NCI-H1694 treated with DMSO at 0.1 percent for 48 hours (cell line): ENCODE results near the gene LCE1B.

Experiments
- DNase-seq: peaks from one replicate; lab custom pipeline; 2025; lab: John Stamatoyannopoulos, UW

Gene LCE1B, protein sequence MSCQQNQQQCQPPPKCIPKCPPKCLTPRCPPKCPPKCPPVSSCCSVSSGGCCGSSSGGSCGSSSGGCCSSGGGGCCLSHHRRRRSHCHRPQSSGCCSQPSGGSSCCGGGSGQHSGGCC

DNA sequence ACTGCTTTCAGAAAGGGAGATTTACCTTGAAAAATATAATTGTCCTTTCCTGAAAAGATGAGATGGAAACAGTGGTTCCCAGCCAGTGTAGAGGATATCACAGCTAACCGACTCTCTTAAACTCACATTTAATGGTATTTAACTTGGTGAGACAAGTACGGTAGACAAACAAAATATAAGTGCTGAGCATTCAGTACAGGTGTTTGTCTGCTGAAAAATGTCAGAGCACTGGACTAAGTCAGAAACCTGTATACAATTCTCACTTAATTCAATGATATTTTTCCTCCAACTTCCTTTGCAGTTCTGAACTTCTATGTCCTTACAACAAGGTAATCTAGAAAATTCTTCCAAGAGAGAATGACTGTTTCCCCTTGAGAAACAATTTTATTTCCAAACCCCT is at the start of gene LCE1B:
TSS of gene LCE1B (plus strand) at position 301 of the 400 bp plus-strand sequence. CDS start 476 bp downstream, outside the sequence.
- DNase-seq = no peak

DNA sequence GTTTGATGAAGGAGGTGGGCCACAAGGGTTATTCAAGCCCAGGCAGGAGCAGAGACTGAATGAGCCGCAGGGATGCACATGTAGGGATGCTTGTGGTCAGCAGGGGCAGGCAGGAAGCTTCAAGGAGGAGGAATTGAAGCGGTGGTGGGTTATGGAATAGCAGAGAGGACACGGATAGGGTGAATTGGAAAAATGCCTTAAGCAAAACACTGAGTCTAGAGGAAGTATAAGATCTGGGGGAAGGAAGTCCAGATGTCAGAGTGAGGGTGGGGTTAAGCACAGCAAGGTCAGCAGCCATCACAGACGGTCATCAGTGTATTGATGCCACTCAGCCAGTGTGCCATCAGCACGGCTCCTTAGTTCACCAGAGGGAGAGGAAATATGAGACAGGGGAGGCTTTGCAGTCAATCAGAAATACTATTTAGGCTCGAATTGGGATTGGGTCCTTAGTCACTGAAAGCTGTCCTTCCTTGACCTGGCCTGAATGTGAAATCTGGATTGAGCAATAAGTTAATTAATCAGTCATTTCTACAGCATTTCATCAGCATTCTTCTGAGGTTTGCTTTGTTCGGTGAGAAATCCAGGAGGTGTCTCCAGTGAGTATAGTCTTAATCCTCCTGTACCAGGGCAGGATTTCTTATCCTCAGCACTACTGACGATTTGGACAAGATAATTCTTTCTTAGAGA is 42.8 kb upstream of the LCE1B start:
- DNase-seq = no peak

DNA sequence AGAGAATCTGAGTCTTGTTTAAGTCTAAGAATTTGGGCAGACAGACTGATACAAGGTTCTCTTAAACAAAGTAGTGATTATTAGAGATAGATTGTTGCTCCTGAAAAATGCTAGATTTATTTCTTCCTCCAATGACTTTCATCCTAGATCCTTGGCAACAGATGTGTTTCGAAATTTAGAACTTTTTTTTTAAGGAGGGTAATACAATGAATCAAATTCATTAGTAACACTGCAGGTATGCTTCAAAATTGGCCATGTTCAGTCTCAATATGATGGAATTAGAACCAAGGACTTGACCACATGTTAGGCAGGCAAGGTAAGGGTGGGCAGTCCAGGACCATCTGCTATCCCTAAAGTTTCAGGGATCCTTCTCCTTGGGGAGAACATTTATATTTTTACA is 41.4 kb upstream of the LCE1B start:
- DNase-seq = no peak

DNA sequence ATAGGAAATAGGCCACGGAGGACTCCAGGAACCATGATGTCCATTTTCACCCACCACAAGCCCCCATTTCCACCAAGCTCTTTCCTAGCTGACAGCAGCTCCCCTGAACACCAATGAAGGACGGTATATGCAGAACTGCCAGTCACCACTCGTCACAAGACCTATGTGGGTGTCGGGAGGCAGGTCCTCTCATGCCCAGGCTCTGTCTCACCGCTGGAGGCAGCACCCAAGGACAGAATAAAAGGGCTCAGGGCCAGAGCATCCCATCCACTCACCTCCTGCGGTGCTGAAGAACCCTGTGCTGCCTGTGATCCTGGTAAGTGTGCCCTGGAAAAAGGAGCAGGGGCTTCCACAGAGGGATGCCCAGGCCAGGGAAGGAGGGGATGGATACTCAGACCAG is 36.9 kb upstream of the LCE1B start, which contains the start of gene LCE1F:
TSS of gene LCE1F (plus strand) at position 266 of the 400 bp plus-strand sequence. CDS start 1,232 bp downstream, outside the sequence.
- no peak for DNase-seq

DNA sequence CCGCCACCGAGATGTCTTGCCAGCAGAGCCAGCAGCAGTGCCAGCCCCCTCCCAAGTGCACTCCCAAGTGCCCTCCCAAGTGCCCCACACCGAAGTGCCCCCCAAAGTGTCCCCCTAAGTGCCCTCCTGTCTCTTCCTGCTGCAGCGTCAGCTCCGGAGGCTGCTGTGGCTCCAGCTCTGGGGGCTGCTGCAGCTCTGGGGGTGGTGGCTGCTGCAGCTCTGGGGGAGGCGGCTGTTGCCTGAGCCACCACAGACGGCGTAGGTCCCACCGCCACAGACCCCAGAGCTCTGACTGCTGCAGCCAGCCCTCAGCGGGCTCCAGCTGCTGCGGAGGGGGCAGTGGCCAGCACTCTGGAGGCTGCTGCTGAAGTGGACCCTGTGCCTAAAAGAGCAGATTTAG is 35.4 kb upstream of the LCE1B start:
- DNase-seq = no peak

DNA sequence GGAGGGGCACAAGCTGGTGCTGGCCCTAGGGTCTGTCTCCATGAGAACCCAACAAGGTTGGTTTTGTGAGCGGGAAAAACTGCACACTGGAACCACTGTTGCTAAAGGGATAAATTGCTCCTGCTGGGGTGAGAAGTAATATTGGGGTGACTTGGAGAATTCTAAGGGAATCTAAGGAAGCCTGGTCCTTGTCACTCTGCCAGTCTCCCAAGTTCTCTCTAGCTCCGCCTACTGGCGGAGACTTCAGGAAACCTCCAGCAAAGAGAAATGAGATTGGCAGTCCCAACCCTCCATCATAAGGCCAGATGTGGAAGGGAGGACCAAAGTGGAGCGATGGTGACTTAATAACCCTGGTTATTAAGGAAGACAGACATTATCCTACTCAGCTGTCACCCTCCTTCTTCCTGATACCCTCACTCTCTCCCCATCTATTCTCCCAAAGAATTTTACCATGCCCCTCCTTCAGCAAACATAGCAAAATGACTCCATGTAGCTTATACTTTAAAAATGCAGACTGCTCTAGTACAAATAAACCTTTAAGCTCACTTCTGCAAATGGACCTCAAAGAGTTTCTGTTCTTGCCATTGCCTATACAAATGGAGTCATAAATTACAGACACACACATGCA is 34.1 kb upstream of the LCE1B start:
- peak; percentile 18 for DNase-seq

DNA sequence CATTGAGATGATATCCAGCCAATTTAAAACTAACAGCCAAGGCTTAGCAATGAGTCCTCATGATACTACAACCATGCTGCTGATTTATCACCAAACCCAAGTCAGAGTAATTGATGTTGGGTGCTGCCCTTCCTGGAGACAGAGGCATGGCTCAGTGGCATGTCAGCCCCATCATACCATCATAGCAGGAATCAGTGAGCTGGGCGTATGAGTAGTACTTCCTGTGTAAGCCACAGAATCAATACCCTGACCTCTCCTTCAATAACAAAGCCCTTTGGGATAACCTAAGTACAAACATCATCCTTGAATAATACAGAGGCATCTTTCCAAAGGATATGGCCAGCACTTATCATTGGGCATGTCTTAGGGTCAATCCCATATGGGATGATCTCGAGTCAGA is 28.7 kb upstream of the LCE1B start:
- DNase-seq = no peak

DNA sequence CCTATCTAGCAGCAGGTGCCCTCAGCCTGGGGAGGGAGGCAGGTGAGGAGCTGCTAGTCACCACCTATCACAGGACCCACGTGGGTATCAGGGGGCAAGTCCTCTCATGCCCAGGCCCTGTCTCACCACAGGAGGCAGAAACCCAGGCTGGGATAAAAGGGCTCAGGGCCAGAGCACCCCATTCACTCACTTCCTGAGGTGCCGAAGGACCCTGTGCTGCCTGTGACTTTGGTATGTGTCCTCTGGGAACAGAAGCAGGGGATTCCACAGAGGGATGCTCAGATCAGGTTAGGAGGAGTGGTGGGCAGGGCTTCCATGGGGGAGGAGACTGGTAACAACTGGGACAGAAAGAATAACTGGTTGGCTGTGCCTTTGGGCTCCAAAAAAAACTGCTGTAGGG is 25.7 kb upstream of the LCE1B start, which contains the start of gene LCE1E:
TSS of gene LCE1E (plus strand) at position 181 of the 400 bp plus-strand sequence. CDS start 1,043 bp downstream, outside the sequence.
- DNase-seq = no peak

DNA sequence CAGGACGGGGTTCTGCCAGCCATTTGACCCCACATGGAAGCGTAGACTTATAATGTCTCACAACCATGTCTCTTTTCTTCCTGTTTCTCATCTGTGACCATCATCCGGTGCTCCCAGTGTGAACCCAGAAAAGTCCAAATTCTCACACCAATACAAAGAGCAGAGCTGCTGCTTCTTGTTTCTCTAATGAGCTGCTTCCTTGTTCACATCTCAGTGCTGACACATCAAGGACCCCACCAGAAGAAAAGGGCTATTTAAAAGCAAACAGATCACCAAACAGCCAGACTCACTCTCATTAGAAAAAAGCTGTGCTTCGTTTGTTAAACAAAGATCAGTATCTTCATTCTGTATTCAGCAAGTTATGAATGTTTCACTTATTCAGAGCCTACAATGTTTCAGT is 16.1 kb upstream of the LCE1B start:
- no peak for DNase-seq

DNA sequence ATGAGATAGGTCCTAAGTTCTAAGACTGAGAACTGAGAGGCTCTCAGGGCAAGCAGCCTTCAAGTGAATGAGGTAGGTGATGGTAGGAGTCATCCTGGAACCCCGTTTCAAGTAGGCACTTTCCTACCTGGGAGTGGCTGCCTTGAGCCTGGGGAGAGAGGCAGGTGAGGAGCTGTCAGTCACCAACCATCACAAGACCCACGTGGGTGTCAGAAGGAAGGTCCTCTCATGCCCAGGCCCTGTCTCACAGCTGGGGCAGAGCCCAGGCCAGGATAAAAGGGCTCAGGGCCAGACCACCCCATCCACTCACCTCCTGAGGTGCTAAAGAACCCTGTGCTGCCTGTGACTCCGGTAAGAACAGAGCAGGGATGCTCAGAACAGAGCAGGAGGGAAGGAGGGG is 15.3 kb upstream of the LCE1B start, which contains the start of gene LCE1D:
TSS of gene LCE1D (plus strand) at position 301 of the 400 bp plus-strand sequence. CDS start 1,074 bp downstream, outside the sequence.
- DNase-seq = no peak

DNA sequence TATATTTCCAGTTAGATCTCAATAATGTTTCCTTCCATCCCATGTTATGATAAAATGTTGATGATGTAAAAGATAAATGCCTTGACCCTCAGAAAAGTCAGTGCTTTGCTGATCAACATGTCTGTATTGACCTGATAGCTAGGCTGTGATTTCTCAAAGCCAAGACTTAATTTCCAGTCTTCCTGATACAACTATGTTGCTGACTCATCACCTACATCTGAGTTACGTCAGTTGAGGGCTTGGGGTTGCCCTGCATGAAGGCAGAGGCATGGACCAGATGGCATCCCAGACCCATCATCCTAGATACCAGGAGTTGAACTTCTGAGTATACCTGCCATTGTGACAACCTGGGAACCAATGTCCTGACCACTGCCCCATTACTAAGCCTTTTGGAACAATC is 10.4 kb upstream of the LCE1B start:
- no peak for DNase-seq

DNA sequence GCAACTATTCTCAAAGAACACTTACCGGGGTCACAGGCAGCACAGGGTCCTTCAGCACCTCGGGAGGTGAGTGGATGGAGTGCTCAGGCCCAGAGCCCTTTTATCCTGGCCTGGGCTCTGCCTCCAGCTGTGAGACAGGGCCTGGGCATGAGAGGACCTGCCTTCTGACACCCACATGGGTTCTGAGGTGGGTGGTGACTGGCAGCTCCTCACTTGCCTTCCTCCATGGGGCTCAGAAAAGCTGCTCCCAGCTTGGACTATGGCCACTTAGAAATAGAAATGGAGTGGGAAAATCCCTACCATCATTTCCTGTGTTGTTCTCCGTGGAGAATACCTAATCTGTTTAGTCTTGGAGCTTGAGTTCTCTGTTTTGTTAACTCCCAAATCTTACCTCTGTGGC is 5.2 kb upstream of the LCE1B start, which contains the start of gene LCE1C:
TSS of gene LCE1C (minus strand) at position 76 of the 400 bp plus-strand sequence. CDS start 1,173 bp downstream, outside the sequence.
- no peak for DNase-seq

DNA sequence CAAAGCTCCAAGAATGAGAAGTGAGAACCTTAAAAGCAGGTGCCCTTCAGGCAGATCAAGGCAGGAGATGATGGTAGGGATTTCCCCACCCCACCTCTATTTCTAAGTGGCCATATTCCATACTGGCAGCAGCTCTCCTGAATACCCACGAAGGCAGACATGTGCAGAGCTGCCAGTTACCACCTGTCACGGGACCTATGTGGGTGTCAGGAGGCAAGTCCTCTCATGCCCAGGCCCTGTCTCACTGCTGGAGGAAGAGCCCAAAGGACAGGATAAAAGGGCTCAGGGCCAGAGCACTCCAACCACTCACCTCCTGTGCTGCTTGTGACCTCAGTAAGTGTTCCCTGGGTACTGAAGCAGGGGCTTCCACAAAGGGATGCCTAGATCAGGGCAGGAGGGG is 721 bp upstream of the LCE1B start:
- DNase-seq = no peak

DNA sequence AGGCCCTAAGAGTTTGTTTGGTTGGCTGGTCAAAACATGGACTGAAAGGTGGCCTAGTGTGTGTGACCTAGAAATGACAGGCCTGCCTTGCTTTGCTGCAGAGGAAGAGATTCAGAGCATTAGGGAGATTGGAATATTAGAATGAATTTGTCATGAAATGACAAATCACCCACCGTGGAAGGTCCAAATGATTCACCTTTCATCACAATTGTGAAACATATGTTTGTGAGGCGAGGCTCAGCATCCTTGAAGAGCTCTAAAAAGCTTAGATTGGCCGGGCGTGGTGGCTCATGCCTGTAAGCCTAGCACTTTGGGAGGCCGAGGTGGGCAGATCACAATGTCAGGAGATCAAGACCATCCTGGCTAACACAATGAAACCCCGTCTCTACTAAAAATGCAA is 5.5 kb downstream of the LCE1B start:
- DNase-seq = no peak

DNA sequence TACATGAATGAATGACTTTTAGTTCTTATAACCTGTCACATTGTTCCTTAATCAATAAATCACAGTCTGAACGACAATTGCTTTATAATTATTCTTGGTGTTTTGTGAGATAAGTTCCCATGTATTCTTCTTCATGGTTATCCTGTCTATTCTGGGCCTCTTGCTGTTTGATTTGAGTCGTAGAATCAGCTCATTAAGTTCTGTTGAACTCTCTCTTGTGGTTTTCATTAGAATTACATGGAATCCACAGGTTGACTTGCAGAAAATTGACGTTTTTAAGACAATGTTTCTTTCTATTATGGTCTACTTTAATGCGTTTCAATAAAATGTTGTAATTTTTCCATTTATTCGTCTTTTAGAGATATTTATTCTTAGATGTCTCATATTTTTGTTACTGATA is 11.5 kb downstream of the LCE1B start:
- no peak for DNase-seq

DNA sequence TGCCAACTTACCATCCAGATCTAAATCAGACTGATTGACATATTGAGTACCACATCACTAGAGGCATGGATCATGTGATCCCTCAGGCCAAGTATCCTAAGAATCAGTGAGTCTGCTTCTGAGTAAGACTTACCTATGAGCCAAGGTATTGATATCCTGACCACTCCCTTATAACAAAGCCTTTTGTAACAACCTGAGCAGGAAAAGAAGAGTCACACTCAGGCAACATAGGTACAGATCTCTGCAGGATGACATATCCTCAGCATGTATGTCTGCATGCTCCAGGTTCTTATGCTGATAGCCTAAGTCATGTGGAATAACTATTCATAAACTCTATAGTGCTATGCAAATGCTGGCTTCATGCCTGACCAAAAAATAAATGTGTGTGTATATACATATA is 13.2 kb downstream of the LCE1B start:
- DNase-seq = no peak

DNA sequence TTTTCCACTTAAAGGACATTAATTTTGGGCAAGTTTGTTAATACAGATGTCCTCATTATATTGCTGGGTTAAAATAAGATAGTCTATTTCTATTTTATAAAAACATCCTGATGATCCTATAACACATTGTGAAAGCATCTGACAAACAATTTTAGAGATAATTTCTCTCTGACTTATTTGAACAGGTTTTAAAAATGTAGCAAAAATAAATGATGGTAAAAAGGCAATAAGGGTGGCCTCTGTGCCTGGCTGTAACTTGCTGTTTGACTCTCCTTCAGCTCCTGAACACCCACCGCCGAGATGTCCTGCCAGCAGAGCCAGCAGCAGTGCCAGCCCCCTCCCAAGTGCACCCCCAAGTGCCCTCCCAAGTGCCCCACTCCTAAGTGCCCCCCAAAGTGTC is 15.4 kb downstream of the LCE1B start, which contains the start of gene LCE1A:
TSS of gene LCE1A (plus strand) at position 301 of the 400 bp plus-strand sequence. CDS start at position 301, 0 bp downstream.
- no peak for DNase-seq

DNA sequence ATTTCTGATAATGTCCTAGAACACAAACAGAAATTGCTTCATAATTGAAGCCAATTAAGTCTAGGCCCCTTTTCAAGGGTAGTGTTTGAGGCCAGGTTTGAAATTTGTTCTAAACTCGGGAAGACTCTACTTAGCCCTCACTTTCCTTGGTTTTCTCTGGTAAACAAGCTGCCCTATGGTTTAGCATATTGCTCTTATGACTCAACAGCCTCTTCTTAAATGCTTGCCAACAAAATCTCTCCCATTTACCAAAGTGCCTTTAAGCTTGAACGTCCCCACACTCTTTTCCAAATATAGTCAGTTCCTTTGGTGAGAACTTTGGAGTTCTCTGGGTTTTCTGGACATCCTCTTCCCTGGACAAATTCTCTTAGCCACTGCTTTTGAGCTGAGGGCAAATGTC is 25.1 kb downstream of the LCE1B start:
- DNase-seq = no peak

DNA sequence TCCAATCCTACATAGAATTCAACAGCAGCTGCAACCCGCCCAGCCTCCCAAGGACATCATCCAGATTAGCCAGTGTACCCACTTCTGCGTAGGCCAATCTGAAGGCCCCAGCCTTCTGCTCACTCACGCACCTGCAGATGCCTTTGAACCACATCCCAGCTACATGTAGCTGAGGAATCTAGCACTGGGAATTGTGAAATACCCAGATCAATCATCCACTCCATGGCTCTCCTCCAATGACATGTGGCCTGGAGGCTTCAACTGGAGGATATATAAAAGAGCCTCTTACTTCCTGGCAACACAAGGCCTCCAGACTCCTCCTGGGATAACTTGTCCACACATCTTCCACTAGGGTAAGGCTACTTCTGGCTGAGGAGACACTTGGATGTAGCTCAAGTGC is 30.8 kb downstream of the LCE1B start, which contains the start of gene LCE6A:
TSS of gene LCE6A (plus strand) at position 301 of the 400 bp plus-strand sequence. CDS start 665 bp downstream, outside the sequence.
- no peak for DNase-seq

DNA sequence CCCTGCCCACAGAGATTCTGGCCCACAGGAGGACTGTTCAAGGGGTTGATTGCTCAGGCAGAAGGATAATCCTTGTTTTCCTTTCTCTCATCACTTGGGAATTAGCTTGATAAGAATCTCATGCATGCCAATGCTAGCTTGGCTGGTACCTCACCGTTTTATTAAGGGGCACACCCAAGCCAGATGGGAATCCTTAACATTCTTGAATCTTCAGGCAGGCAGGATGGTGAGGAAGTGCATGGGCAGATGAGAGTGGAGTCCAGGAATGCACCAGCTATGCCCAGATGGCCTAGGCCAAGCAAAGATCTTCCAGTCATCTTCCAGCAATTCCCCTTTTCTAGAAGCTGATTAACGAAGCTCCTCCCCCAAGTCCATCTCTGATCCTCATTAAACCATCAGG is 43.9 kb downstream of the LCE1B start:
- DNase-seq = no peak

DNA sequence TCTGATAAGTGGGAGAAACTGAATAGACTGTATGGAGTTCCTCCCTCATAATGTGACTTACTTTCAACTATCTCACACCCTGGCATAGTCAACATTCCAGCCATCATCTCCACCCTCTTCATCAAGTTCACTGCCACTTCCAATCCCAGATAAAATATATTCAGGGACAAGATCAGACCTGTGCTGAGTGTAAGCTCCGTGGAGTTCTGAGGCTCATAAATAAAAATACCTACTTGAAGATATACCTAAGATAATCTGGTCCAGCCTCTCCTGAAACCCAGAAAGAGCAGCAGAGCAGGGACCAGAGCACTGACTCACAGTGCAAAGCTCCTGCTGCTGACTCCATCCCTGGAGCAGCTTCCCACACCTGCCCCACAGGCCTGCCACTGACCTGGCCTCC is 46.3 kb downstream of the LCE1B start:
- no peak for DNase-seq

DNA sequence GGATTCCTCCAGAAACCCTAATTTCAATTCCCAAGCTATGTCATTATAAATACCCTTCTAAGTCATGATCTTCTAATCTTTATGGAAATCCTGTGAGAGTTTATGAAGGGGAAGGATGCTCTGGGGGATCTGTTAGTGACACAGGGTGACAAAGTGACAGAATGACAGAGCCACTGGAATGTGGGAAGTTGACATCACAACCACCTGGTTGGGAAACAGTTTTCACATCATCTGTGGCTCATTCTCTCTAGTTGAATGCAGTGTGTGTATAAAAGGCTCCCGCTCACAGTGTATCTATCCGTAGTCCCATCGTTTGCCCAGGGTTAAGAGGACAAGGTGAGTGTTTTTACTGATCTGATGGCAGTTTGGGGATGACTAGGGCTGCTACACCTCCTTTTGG is 47.9 kb downstream of the LCE1B start, which contains the start of gene LCE7A:
TSS of gene LCE7A (plus strand) at position 301 of the 400 bp plus-strand sequence. CDS start 702 bp downstream, outside the sequence.
- no peak for DNase-seq

DNA sequence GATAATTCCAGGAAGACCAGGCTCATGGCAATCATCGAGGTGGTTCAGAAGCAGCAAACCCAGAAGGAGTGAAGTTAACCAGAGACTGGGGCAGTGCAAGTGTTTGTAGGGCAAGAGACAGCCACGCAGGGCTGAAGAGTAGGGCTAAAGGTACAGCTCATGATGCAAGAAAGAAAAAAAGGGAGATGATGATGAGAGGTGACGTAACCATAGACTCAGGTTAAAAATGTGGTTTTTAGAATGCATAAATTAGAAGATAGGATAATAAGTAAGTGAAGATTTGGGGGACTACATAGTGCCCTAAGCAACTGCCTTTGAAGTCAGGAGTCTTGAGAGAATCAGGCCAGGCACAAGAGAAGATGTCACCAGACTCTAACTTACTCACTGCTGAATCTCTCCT is 48.4 kb downstream of the LCE1B start:
- no peak for DNase-seq
